GM18909 (cell line): ENCODE measurements around the gene OIP5.
"Not testable (repeated sequence)": the region's sequence is repeated elsewhere in the genome, so short reads cannot be mapped to it uniquely, and the experiment has no call there.

ENCODE experiments used
- ATAC-seq: cut with Tn5 transposase; IDR thresholded peaks from one replicate; pipeline ENCODE4 v1.9.1; 2021; ENCODE audit warnings: mild to moderate bottlenecking; ENCODE audit not compliant: unreplicated experiment, poor library complexity

Gene OIP5

GRCh38 chr15:41304149-41304770 is 28.1 kb downstream of the OIP5 start:
- ATAC-seq: no peak

- ATAC-seq: no peak
These were observed 30.8 kb downstream of the OIP5 start for GRCh38 chr15:41301587-41301986.

- ATAC-seq: not testable (repeated sequence)
These were observed 31.3 kb downstream of the OIP5 start for GRCh38 chr15:41301139-41301538.

GRCh38 chr15:41292521-41292920 is 39.9 kb downstream of the OIP5 start:
- no peak for ATAC-seq

GRCh38 chr15:41291065-41291631 is 41.2 kb downstream of the OIP5 start:
- ATAC-seq: peak; percentile 83

GRCh38 chr15:41289953-41290352 is 42.4 kb downstream of the OIP5 start:
- no peak for ATAC-seq

- ATAC-seq: no peak
These were observed 43.9 kb downstream of the OIP5 start for GRCh38 chr15:41288464-41288863.

GRCh38 chr15:41286665-41287333 is 45.6 kb downstream of the OIP5 start:
- no peak for ATAC-seq

GRCh38 chr15:41285285-41285684 is 47.1 kb downstream of the OIP5 start:
- ATAC-seq: no peak

- ATAC-seq: no peak
These were observed 47.8 kb downstream of the OIP5 start for GRCh38 chr15:41284427-41285177.

GRCh38 chr15:41283653-41284426 is 48.6 kb downstream of the OIP5 start:
- ATAC-seq: peak; percentile 97

GRCh38 chr15:41282980-41283652 is 49.3 kb downstream of the OIP5 start:
- ATAC-seq: not testable (repeated sequence)

- ATAC-seq: not testable (repeated sequence)
These were observed 50.0 kb downstream of the OIP5 start for GRCh38 chr15:41282436-41282835.

- no peak for ATAC-seq
These were observed 51.2 kb downstream of the OIP5 start for GRCh38 chr15:41281236-41281635.

GRCh38 chr15:41279535-41280283 is 52.7 kb downstream of the OIP5 start:
- no peak for ATAC-seq

- ATAC-seq: no peak
These were observed 54.1 kb downstream of the OIP5 start for GRCh38 chr15:41278319-41278718.

GRCh38 chr15:41276831-41277230 is 55.6 kb downstream of the OIP5 start:
- no peak for ATAC-seq

- no peak for ATAC-seq
These were observed 62.5 kb downstream of the OIP5 start for GRCh38 chr15:41269887-41270286.

GRCh38 chr15:41263891-41264351 is 68.5 kb downstream of the OIP5 start:
- ATAC-seq: no peak
